ENCODE results near the gene ZNF579. TPM values are rescaled to one million over a fixed set of nuclear protein-coding genes. Genes with fewer than 3 reads are reported as not detected.
"Not testable (repeated sequence)": the region's sequence is repeated elsewhere in the genome, so short reads cannot be mapped to it uniquely, and the experiment has no call there.

Gene ZNF579
- total RNA-seq, 1 donor from 2014 or later: 58.0 TPM

DNA sequence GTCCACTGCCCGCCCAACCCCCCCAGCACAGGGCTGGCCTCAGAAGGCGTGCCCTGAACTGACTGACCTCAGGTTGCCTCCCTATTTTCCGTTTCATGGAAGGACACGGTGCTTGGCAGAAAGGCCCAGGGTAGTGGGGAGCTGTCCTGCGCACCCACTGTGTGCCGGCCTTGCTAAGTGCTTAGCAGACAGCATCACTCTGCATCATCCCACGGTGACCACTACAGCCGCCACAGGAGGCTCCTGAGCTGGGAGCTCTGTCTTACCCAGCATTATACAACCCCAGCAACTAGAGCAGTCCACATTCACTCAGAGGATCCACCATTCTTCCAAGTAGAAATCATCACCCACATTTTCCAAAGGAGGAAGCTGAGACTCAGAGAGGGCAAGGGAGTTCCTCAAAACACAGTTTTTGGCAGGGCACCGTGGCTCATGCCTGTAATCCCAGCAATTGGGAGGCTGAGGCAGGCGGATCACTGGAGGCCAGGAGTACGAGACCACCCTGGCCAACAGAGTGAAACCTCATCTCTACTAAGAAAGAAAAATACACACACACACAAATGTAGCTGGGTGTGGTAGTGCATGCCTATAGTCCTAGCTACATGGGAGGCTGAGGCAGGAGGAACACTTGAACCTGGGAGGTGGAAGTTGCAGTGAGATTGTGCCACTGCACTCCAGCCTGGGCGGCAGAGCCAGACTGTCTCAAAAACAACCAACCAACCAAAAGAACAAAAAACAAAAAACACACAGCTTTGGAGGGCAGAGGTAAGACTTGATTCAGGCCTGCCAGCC is 45.3 kb downstream of the ZNF579 start:
- no peak for DNase-seq (ENCODE audit: low read depth)
- H3K27ac Mint-ChIP-seq (ENCODE audit: unreplicated experiment): no peak overlapping the region

DNA sequence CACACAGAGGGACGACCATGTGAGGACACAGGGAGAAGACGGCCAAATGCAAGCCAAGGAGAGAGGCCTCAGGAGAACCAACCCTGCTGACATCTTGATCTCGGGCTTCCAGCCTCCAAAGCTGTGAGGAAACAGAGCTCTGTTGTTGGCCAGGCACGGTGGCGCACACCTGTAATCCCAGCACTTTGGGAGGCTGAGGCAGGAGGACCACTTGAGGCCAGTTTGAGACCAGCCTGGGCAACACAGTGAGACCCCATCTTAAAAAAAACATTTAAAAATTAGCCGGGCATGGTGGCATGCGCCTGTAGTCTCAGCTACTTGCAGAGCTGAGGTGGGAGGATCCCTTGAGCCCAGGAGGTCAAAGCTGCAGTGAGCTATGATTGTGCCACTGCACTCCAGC is 46.4 kb downstream of the ZNF579 start:
- not testable (repeated sequence) for H3K9ac ChIP-seq (ENCODE audit: low read length); H3K27ac ChIP-seq (ENCODE audit: low read depth, low read length); H3K36me3 Mint-ChIP-seq (ENCODE audit: low read depth, unreplicated experiment); FAIRE-seq; DNase-seq (ENCODE audit: low read depth); H3K27me3 Mint-ChIP-seq (ENCODE audit: low read depth, unreplicated experiment); H3K9me3 Mint-ChIP-seq (ENCODE audit: unreplicated experiment); H3K4me3 Mint-ChIP-seq (ENCODE audit: unreplicated experiment); H3K27ac Mint-ChIP-seq (ENCODE audit: unreplicated experiment); H2AFZ ChIP-seq (ENCODE audit: low read depth, low read length); H4K20me1 ChIP-seq (ENCODE audit: insufficient read depth, low read length); H3K4me2 ChIP-seq (ENCODE audit: low read length); H3K4me1 Mint-ChIP-seq (ENCODE audit: low read depth, unreplicated experiment); H3K79me2 ChIP-seq (ENCODE audit: insufficient read depth, low read length); H3K9me3 ChIP-seq (ENCODE audit: insufficient read depth, low read depth, low read length); H3K36me3 ChIP-seq (ENCODE audit: insufficient read depth, low read length); H3K27me3 ChIP-seq (ENCODE audit: insufficient read depth, low read length); H3K4me1 ChIP-seq (ENCODE audit: insufficient read depth, low read length); H3K4me3 ChIP-seq (ENCODE audit: insufficient read depth, low read depth, low read length)

More for the DNA sequence above, 45.3 kb downstream of the ZNF579 start:
- no peaks in the 10 kb centered on the region for H3K27me3 ChIP-seq (ENCODE audit: insufficient read depth, low read length)
- H3K79me2 ChIP-seq (ENCODE audit: insufficient read depth, low read length): no peaks in the 10 kb centered on the region
- peaks cover 2% of the 10 kb centered on the region for H3K4me1 Mint-ChIP-seq (ENCODE audit: low read depth, unreplicated experiment)
- TF ChIP-seq, protein P1, sequence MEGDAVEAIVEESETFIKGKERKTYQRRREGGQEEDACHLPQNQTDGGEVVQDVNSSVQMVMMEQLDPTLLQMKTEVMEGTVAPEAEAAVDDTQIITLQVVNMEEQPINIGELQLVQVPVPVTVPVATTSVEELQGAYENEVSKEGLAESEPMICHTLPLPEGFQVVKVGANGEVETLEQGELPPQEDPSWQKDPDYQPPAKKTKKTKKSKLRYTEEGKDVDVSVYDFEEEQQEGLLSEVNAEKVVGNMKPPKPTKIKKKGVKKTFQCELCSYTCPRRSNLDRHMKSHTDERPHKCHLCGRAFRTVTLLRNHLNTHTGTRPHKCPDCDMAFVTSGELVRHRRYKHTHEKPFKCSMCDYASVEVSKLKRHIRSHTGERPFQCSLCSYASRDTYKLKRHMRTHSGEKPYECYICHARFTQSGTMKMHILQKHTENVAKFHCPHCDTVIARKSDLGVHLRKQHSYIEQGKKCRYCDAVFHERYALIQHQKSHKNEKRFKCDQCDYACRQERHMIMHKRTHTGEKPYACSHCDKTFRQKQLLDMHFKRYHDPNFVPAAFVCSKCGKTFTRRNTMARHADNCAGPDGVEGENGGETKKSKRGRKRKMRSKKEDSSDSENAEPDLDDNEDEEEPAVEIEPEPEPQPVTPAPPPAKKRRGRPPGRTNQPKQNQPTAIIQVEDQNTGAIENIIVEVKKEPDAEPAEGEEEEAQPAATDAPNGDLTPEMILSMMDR (IDR thresholded peaks at IDR 0.05; ENCODE audit: insufficient read depth, low read depth, low read length): no peak
- no peak for TF ChIP-seq EZH2 (IDR thresholded peaks at IDR 0.05; ENCODE audit: insufficient read depth, low read length)
- no peak overlapping the region for H3K4me3 ChIP-seq (ENCODE audit: insufficient read depth, low read depth, low read length)
- no peak overlapping the region for H3K9ac ChIP-seq (ENCODE audit: low read length)
- H3K4me2 ChIP-seq (ENCODE audit: low read length): no peak overlapping the region
- no peaks in the 10 kb centered on the region for H3K4me1 ChIP-seq (ENCODE audit: insufficient read depth, low read length)
- no peak overlapping the region for H2AFZ ChIP-seq (ENCODE audit: low read depth, low read length)
- H3K9me3 Mint-ChIP-seq (ENCODE audit: unreplicated experiment): no peaks in the 10 kb centered on the region
- H3K27ac ChIP-seq (ENCODE audit: low read depth, low read length): no peak overlapping the region
- no peaks in the 10 kb centered on the region for H3K36me3 ChIP-seq (ENCODE audit: insufficient read depth, low read length)
- FAIRE-seq: no peak
- H3K27me3 Mint-ChIP-seq (ENCODE audit: low read depth, unreplicated experiment): peaks cover 5% of the 10 kb centered on the region
- H3K9me3 ChIP-seq (ENCODE audit: insufficient read depth, low read depth, low read length): no peaks in the 10 kb centered on the region
- no peaks in the 10 kb centered on the region for H4K20me1 ChIP-seq (ENCODE audit: insufficient read depth, low read length)
- no peaks in the 10 kb centered on the region for H3K36me3 Mint-ChIP-seq (ENCODE audit: low read depth, unreplicated experiment)
- H3K4me3 Mint-ChIP-seq (ENCODE audit: unreplicated experiment): peak overlapping the region; percentile 45

DNA sequence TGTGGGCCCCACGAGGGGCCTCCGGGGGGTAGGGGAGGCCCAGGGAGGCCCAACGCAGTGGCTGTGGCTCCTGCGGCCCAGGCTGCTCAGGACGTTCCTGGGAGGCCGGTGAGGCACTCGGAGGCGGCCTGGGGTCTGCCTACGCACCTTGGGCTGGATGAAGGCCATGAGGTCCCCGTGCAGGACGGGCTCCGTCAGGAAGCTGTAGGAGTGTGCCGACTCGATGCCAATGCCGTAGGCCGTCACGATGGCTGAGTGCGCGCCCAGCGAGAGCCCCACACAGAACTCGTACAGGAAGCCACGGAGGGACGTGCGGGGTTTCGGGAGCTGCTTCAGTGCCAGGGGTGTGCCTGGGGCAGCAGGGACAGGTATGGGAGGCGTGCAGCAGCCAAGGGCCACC is 49.7 kb downstream of the ZNF579 start:
- Mint-ChIP-seq H3K4me3 (ENCODE audit: unreplicated experiment) (no peak overlapping the region), H3K9me3 (ENCODE audit: unreplicated experiment) (no peaks in the 10 kb centered on the region), H3K27ac (ENCODE audit: unreplicated experiment) (no peak overlapping the region), H3K27me3 (ENCODE audit: low read depth, unreplicated experiment) (no peaks in the 10 kb centered on the region), H3K4me1 (ENCODE audit: low read depth, unreplicated experiment) (no peaks in the 10 kb centered on the region), H3K36me3 (ENCODE audit: low read depth, unreplicated experiment) (no peaks in the 10 kb centered on the region)
- Histone ChIP-seq H3K79me2 (ENCODE audit: insufficient read depth, low read length) (no peaks in the 10 kb centered on the region), H3K9me3 (ENCODE audit: insufficient read depth, low read depth, low read length) (no peaks in the 10 kb centered on the region), H3K9ac (ENCODE audit: low read length) (no peak overlapping the region), H3K27me3 (ENCODE audit: insufficient read depth, low read length) (no peaks in the 10 kb centered on the region), H3K36me3 (ENCODE audit: insufficient read depth, low read length) (no peaks in the 10 kb centered on the region), H4K20me1 (ENCODE audit: insufficient read depth, low read length) (no peaks in the 10 kb centered on the region), H3K4me2 (ENCODE audit: low read length) (no peak overlapping the region), H3K4me1 (ENCODE audit: insufficient read depth, low read length) (no peaks in the 10 kb centered on the region), H3K27ac (ENCODE audit: low read depth, low read length) (no peak overlapping the region), H3K4me3 (ENCODE audit: insufficient read depth, low read depth, low read length) (no peak overlapping the region), H2AFZ (ENCODE audit: low read depth, low read length) (no peak overlapping the region)
- TF ChIP-seq EZH2 (IDR thresholded peaks at IDR 0.05; ENCODE audit: insufficient read depth, low read length): no peak
- TF ChIP-seq, protein P1 (IDR thresholded peaks at IDR 0.05; ENCODE audit: insufficient read depth, low read depth, low read length): no peak
- no peak for FAIRE-seq
- DNase-seq (ENCODE audit: low read depth): no peak

All from astrocyte (in vitro differentiated cells and primary cell).